ENCODE results near the gene SLC25A14.

Gene SLC25A14

DNA sequence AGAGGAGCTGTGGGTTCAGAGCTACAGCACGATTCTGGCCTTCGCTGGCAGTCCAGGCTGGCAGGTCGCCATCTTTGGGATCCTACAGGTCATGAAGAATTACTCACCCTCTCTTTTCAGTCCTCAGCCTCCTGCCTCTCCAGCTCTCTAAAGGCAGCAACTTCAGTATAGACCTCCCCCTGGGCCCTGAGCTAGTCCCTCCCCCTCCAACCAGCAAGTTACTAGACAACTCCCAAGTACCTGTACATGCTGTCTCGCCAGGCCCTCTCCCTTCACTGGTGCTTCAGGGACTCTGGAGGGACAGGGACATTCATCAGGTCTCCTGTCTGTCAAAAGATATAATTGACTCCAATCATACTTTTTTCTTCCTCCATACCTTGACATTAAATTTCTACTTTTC lies 45.8 kb downstream of the SLC25A14 start, which contains the start of gene GPR119:
Gene GPR119, minus strand, starts transcription at position 155 of the 400 bp plus-strand sequence. CDS start 227 bp downstream, outside the sequence.
- no peak for DNase-seq

DNA sequence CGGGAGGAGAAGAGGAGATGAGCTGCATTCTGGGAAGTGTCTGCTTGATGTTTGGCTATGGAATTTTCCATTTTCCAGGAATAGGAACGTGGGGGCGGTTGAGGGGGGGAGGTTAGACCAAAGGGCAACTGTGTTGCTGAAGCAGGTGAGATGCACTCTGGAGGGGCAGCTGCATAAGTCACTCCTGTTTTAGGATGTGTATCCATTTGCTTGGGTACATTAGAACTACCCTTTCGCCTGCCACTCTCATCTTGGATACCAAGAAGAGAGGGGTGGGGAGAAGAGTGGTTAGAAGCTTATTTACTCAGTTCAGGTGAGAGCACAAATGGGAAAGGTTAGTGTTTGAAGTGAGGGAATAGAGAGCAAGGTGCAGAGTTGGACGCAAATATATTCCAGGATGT lies 46.7 kb downstream of the SLC25A14 start:
- no peak for DNase-seq

DNA sequence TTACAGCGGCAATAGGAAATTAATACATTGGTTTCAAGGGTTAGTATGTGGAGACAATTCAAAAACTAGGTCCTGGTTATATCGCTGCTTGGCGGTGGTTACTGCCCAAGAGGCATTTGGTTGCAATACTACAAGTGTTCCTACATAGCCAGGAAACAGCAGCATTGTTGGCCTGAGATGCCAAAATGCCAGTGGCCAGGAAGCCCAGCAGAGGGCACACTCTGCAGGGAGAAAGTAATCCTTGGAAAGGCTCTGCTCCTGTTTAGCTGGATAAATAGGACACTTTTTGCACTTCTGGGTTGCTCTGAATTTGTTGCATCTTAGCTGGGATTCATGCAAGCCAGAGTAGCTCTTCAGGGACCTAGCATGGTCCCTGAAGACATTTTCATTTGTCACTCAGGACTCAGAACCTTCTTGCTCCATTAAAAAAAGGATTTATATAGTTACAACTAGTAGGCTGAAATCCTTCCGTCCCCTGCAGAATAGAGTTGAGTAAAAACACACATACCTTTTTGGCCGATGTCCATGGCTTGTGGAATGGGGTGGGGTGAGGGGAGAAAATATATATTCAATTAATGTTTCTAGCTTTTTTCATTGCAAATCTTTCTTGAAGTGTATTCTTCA lies 53.8 kb downstream of the SLC25A14 start:
- DNase-seq, result peak; percentile 34

DNA sequence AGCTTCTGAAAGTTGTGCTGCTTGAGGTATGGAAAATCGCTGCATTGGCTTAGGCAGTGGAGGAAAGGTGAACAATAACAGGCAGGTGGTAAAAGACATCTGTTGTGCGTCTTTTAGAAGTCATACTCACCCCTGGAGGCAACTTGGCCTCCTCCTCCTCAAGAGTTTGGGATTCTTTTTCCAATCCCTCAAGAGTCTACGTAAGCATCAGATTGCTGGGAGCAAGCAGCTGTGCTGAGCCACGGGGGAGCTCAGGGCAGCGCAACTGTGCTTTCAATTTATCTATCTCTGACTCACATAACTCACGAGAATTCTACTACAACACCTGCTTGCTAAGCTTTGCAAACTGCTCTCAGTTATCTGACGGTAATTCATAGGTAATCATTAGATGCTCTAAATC lies 55.6 kb downstream of the SLC25A14 start:
- no peak for DNase-seq

DNA sequence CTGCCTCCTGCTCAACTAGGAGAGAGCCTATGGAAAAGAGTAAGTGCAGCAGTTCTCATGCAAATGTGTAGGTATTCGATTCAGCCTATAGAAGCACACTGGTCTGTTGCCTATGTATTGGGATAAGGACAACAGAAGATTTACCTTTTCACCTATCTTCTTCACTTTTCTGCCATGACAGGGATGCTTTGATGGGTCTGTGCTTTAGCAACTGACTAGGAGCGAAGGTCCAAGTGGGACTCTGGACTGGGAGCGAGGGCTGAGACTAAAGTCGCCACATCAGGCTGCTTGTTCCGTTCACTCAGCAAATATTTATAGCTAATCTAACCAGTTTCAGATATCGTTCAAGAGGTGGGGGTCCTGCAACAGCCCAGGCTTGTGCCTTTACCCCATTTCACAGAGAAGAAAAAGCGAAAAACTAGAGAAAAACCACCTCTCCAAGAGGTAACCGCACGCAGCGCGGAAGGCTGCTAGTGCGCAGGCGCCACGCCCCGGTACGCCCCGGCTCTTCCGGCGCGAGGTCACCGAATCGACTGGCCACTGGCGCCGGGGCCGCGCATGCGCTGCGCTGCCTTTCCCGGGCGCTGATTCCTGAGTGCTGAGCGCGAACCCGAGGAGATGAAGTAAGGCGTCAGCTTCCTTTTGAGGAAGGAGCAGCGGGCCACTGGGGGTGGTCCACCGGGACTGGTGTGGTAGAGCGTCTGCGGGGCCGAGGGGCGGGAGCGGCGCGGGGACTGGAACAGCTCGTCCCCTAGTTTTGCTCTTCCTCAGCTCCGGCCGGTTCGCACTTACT lies 61.9 kb downstream of the SLC25A14 start, which contains the start of gene RBMX2:
Gene RBMX2, plus strand, starts transcription at position 573 of the 793 bp plus-strand sequence. Its CDS starts 46 bp downstream, at position 619.
- peak; percentile 73 for DNase-seq

DNA sequence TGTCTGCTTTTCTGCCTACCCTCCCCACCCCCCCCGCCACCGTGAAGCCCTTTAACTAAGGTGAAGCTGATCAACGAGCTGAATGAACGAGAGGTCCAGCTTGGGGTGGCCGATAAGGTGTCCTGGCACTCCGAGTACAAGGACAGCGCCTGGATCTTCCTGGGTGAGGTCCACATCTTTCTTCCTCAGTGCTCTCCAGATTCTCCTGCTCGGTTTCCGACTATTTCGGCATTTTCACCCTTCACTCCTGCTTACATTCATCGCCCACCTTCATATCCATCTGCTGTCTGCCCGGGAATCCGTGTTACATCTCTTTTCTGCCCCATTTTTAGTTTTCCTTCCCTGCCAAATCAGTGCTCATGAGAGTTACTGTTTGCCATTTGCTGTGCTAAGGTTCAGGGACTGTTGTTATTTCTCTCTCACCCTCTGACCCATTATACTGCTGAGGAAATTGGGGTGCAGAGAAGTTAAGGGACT lies 62.5 kb downstream of the SLC25A14 start:
- no peak for DNase-seq

DNA sequence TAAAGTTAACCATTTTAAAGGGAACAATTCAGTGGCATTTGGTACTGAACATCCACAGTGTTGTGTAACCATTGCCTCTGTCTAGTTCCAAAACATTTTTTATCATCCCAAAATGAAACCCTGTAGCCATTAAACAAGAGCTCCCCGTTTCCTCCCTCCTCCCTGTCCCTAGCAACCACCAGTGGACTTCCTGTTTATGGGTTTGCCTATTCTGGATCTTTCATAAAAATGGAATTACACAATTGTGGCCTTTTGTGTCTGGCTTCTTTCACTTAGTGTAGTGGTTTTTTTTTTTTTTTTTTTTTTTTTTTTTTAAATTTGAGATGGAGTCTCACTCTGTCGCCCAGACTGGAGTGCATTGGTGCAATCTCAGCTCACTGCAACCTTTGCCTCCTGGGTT lies 73.7 kb downstream of the SLC25A14 start:
- no peak for DNase-seq

DNA sequence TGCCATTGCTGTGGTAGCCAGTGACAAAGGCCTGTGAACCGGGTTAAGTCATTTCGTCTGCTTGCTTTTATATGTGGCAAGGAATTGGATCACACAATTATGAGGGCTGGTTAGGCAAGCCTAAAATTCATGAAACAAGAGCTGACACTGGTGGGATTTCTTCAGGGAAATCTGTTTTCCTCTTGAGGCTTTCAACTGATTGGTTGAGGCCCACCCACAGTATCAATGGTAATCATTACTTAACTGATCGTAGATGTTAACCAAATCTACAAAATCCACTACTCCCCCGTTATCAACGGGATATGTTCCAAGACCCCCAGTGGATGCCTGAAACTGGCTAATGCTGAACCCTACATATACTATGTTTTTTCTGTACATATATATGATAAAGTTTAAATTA lies 75.1 kb downstream of the SLC25A14 start:
- no peak for DNase-seq

DNA sequence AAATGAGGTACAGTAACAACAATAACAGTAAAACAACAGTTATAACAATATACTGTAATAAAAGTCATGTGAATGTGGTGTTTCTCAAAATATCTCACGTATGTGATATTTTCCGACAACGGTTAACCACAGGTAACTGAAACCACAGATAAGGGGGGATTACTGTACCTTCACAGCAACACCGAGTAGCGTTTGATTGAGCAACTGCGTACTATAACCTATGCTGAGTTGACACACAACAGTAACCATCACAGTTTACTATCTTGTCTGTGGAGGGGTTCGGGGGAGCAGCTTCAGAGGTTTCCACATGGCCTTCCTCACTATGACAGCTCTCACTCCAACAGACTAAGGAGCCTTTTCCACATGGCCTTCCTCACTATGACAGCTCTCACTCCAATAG lies 75.5 kb downstream of the SLC25A14 start:
- DNase-seq, result no peak

DNA sequence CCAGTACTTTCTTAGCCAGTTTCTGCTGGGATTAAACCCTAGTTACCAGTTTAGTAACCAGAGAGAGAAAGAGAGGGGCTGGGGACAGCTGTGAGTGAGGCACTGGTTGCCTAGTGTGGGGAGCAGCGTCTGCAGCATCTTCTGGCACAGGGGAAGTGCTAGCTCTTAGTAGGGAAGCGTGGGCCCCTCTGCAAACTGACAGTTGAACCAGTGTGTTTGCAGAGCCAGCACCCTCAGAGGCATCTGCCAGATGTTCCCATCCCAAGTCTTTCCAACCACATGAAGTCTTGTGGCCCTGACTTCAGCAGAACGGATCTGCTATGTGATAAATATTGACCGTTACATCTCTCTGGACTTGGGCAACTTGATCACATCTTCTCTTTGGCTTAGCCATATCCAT lies 77.1 kb downstream of the SLC25A14 start:
- no peak for DNase-seq

DNA sequence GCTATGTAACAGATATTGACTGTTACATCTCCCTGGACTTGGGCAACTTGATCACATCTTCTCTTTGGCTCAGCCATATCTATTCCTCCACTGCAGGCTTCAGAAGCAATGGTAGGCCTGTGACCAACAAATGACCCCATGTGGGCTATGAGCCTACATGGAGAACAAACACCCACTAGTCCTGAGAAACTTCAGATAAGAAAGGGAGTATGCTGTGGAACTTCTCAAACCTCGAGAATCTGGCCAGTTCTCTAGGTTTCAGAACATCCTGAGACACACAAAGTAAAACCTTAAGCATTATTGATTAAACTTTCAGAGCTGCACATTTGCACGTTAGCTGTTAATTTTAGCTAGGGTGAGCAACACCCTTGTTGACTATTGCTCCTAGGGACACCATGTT lies 78.3 kb downstream of the SLC25A14 start:
- DNase-seq, result no peak

DNA sequence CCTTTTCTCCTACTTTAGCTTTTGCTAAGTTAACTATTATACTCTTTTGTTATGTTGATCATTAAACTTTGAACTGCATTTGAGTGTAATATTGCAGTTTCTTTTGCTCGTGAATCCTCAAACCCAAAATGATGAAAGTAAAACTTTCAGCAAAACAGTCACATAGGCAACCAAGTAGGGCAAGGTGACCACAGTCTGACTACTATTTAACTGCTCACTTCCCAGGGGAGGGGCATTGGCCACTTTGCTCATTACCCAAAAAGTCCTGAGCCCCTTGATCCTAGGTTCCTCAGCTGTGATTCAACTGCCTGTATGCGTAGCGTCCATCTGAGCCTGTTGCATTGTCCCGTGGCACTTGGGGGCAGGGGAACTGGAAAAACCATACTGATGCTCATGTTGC lies 79.0 kb downstream of the SLC25A14 start:
- DNase-seq, result no peak

DNA sequence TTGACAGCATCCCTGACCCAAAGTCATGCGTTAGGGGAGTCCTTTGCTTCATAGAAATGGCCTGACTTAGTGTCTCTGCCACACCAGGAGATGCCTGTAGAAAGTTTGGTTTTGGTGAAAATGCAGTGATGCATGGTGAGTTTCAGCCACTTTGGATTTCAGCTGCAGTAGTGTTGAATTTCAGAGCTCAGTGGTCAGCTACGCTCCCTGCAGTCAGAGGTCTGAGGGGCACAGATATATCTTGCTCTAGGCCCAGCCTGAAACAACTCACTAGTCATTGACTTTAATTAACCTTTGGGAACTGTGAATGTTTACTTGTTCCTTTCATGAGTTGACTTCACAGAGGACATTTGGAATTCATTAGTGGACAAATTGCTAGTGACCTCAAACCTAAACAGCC lies 79.5 kb downstream of the SLC25A14 start:
- no peak for DNase-seq
